H9 (cell line): ENCODE results near the gene SPATA18. TPM values are rescaled to one million over a fixed set of nuclear protein-coding genes. Genes with fewer than 3 reads are reported as not detected.

ENCODE experiments used
- DNase-seq: peaks from one replicate; pipeline ENCODE4 v3.0.0-alpha.2; 2017
- H2AFZ ChIP-seq: one replicate; pipeline ENCODE4 v1.6.1; 2013; ENCODE audit warnings: mild to moderate bottlenecking, low read length, control low read depth, moderate library complexity
- H2AK5ac ChIP-seq: 2 replicates; pipeline ENCODE4 v1.6.1; 2013; ENCODE audit warnings: low read length, control low read depth, mixed read lengths; ENCODE audit not compliant: insufficient read length
- H2BK120ac ChIP-seq: one replicate; pipeline ENCODE4 v1.6.1; 2013; ENCODE audit warnings: low read depth, mild to moderate bottlenecking, low read length, control low read depth, inconsistent platforms; ENCODE audit not compliant: poor library complexity, severe bottlenecking
- H2BK12ac ChIP-seq: 2 replicates; pipeline ENCODE4 v1.6.1; 2013; ENCODE audit warnings: low read length, control low read depth, mixed read lengths, low read depth; ENCODE audit not compliant: insufficient read length
- H2BK15ac ChIP-seq: 2 replicates; pipeline ENCODE4 v1.6.1; 2013; ENCODE audit warnings: low read depth, low read length, control low read depth
- H2BK20ac ChIP-seq: one replicate; pipeline ENCODE4 v1.6.1; 2013; ENCODE audit warnings: low read depth, mild to moderate bottlenecking, low read length, control low read depth, inconsistent platforms; ENCODE audit not compliant: poor library complexity, severe bottlenecking
- H2BK5ac ChIP-seq: 2 replicates; pipeline ENCODE4 v1.6.1; 2013; ENCODE audit warnings: low read length, control low read depth, mixed read lengths; ENCODE audit not compliant: insufficient read length
- H3K14ac ChIP-seq: 2 replicates; pipeline ENCODE4 v1.6.1; 2013; ENCODE audit warnings: low read length, control low read depth; ENCODE audit not compliant: insufficient read depth
- H3K18ac ChIP-seq: 2 replicates; pipeline ENCODE4 v1.6.1; 2013; ENCODE audit warnings: low read depth, mild to moderate bottlenecking, mixed read lengths, low read length, control low read depth; ENCODE audit not compliant: insufficient read length
- H3K23ac ChIP-seq: 2 replicates; pipeline ENCODE4 v1.6.1; 2013; ENCODE audit warnings: low read length, control low read depth, mixed read lengths, low read depth; ENCODE audit not compliant: insufficient read length
- H3K23me2 ChIP-seq: 2 replicates; pipeline ENCODE4 v1.6.1; 2013; ENCODE audit warnings: low read depth, mild to moderate bottlenecking, mixed read lengths, low read length, control low read depth; ENCODE audit not compliant: insufficient read length, poor library complexity, severe bottlenecking
- H3K27ac ChIP-seq: 2 replicates; pipeline ENCODE4 v1.5.1; 2013; ENCODE audit warnings: low read length, control low read depth, mixed read lengths, low read depth; ENCODE audit not compliant: insufficient read length
- H3K27me3 ChIP-seq: 2 replicates; pipeline ENCODE4 v1.6.1; 2013; ENCODE audit warnings: low read length, control low read depth, inconsistent platforms; ENCODE audit not compliant: insufficient read depth
- H3K4ac ChIP-seq: 2 replicates; pipeline ENCODE4 v1.6.1; 2013; ENCODE audit warnings: low read depth, mild to moderate bottlenecking, control low read depth, inconsistent platforms, low read length, moderate library complexity
- H3K4me1 ChIP-seq: 2 replicates; pipeline ENCODE4 v1.6.1; 2013; ENCODE audit warnings: low read length, control low read depth, inconsistent platforms; ENCODE audit not compliant: insufficient read depth
- H3K4me2 ChIP-seq: 2 replicates; pipeline ENCODE4 v1.6.1; 2013; ENCODE audit warnings: low read length, control low read depth, mixed read lengths; ENCODE audit not compliant: insufficient read length, insufficient read depth
- H3K56ac ChIP-seq: 2 replicates; pipeline ENCODE4 v1.6.1; 2013; ENCODE audit warnings: low read depth, mild to moderate bottlenecking, mixed read lengths, low read length, control low read depth; ENCODE audit not compliant: insufficient read length
- H3K79me1 ChIP-seq: 2 replicates; pipeline ENCODE4 v1.6.1; 2013; ENCODE audit warnings: low read depth, mild to moderate bottlenecking, moderate library complexity, low read length, control low read depth, inconsistent platforms; ENCODE audit not compliant: insufficient read depth, poor library complexity, severe bottlenecking
- H3K79me2 ChIP-seq: 2 replicates; pipeline ENCODE4 v1.6.1; 2013; ENCODE audit warnings: low read length, control low read depth, inconsistent platforms; ENCODE audit not compliant: insufficient read depth
- H3K9ac ChIP-seq: 2 replicates; pipeline ENCODE4 v1.6.1; 2013; ENCODE audit warnings: low read length, control low read depth, mixed read lengths; ENCODE audit not compliant: insufficient read length; ENCODE audit errors: extremely low read depth
- H3K9me3 ChIP-seq: one replicate; pipeline ENCODE4 v1.6.1; 2013; ENCODE audit warnings: low read depth, low read length, inconsistent platforms; ENCODE audit not compliant: control insufficient read depth
- H3T11ph ChIP-seq: one replicate; pipeline ENCODE4 v1.6.1; 2013; ENCODE audit warnings: mild to moderate bottlenecking, low read length, control low read depth, inconsistent platforms
- H4K20me1 ChIP-seq: one replicate; pipeline ENCODE4 v1.6.1; 2013; ENCODE audit not compliant: control insufficient read depth, insufficient read length, insufficient read depth
- H4K5ac ChIP-seq: 2 replicates; pipeline ENCODE4 v1.6.1; 2013; ENCODE audit warnings: low read depth, mild to moderate bottlenecking, mixed read lengths, low read length, control low read depth; ENCODE audit not compliant: insufficient read length
- H4K8ac ChIP-seq: replicated peaks from 2 replicates; pipeline ENCODE4 v1.6.1; 2013; ENCODE audit warnings: low read length, control low read depth, mixed read lengths, low read depth; ENCODE audit not compliant: insufficient read length
- H4K91ac ChIP-seq: 2 replicates; pipeline ENCODE4 v1.6.1; 2013; ENCODE audit warnings: low read depth, mild to moderate bottlenecking, moderate library complexity, mixed read lengths, low read length, control low read depth; ENCODE audit not compliant: insufficient read length
- H3K27ac Mint-ChIP-seq, 3 experiments: 2 replicates in 2 of 3; 3 replicates in 1 of 3; pipeline ENCODE4 v1.8.0; 2020 to 2021; ENCODE audit warnings: mixed read lengths in 3 of 3, mild to moderate bottlenecking in 1 of 3, moderate library complexity in 1 of 3
- H3K27me3 Mint-ChIP-seq: 2 replicates; pipeline ENCODE4 v1.8.0; 2021; ENCODE audit warnings: low read depth, mild to moderate bottlenecking, moderate library complexity, mixed read lengths
- H3K36me3 Mint-ChIP-seq, 3 experiments: 2 replicates in 2 of 3; 3 replicates in 1 of 3; pipeline ENCODE4 v1.8.0; 2020 to 2021; ENCODE audit warnings: low read depth in 3 of 3, mixed read lengths in 3 of 3; ENCODE audit not compliant: insufficient read depth in 1 of 3
- H3K4me1 Mint-ChIP-seq, 2 experiments: 2 replicates each; pipeline ENCODE4 v1.8.0; 2020; ENCODE audit warnings: mixed read lengths in 2 of 2
- H3K4me3 Mint-ChIP-seq, 2 experiments: 2 replicates in 1 of 2; 3 replicates in 1 of 2; pipeline ENCODE4 v1.8.0; 2020 to 2021; ENCODE audit warnings: mild to moderate bottlenecking in 2 of 2, mixed read lengths in 2 of 2, moderate library complexity in 1 of 2
- H3K9me3 Mint-ChIP-seq, 2 experiments: 2 replicates in 1 of 2; 3 replicates in 1 of 2; pipeline ENCODE4 v1.8.0; 2020; ENCODE audit warnings: mild to moderate bottlenecking in 2 of 2, mixed read lengths in 2 of 2, moderate library complexity in 1 of 2
- total RNA-seq: library from RNA; stranded (reverse); gene quantifications from 2 replicates; pipeline ENCODE4 v1.2.1, GENCODE V29; 2021
- TF ChIP-seq, protein P1 (sequence below): fragments of 200-600 bp; sonication (generic); conservative IDR thresholded peaks from 3 replicates; pipeline ENCODE4 v1.8.0; 2021; ENCODE audit warnings: antibody characterized with exemption, mild to moderate bottlenecking

Gene SPATA18
- total RNA-seq, 1 experiment from 2014 or later: 3.9 TPM

DNA sequence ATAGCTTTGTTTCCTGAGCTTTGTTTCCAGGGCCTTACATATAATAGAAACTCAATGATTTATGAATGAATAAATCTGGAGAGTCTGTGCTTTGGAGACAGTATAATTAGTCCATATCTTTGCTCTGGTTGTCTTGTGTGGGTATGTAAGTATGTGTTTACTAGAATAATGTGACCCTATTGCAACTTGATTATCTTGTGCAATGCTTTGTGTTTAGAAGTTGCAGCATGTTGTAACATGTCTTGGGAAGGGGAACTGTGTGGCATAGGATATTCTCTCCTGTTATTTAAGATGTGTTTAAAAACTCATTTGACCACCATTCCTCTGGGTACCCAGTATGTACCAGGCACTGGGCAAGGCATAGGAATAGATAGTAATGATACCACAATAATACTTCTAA, 6.1 kb downstream of the SPATA18 start:
- H4K91ac ChIP-seq: no peak overlapping the region
- H3K14ac ChIP-seq: no peak overlapping the region
- no peak overlapping the region for H3K4me3 Mint-ChIP-seq
- no peak overlapping the region for H2BK120ac ChIP-seq
- no peaks in the 10 kb centered on the region for H3K36me3 Mint-ChIP-seq
- no peaks in the 10 kb centered on the region for H3K9me3 Mint-ChIP-seq
- no peak overlapping the region for H2AK5ac ChIP-seq
- H2BK15ac ChIP-seq: no peak overlapping the region
- H3K27ac Mint-ChIP-seq: no peak overlapping the region
- H3K9ac ChIP-seq: no peak overlapping the region
- peaks cover 2% of the 10 kb centered on the region for H3K23me2 ChIP-seq
- H2BK5ac ChIP-seq: no peak overlapping the region
- no peak overlapping the region for H3K4ac ChIP-seq
- no peak overlapping the region for H3K18ac ChIP-seq
- H3K27me3 ChIP-seq: no peaks in the 10 kb centered on the region
- no peak overlapping the region for H3K4me2 ChIP-seq
- no peak overlapping the region for H3K27ac ChIP-seq
- no peak overlapping the region for H4K8ac ChIP-seq
- no peak overlapping the region for H4K5ac ChIP-seq
- H2AFZ ChIP-seq: no peak overlapping the region
- H2BK12ac ChIP-seq: no peak overlapping the region
- H3T11ph ChIP-seq: no peak overlapping the region
- no peaks in the 10 kb centered on the region for H3K4me1 ChIP-seq
- no peaks in the 10 kb centered on the region for H3K79me1 ChIP-seq
- H3K4me1 Mint-ChIP-seq: peaks cover 6 to 17% of the 10 kb centered on the region in 2 experiments
- H4K20me1 ChIP-seq: no peaks in the 10 kb centered on the region
- peaks cover 6% of the 10 kb centered on the region for H3K27me3 Mint-ChIP-seq
- no peak for DNase-seq
- no peaks in the 10 kb centered on the region for H3K9me3 ChIP-seq
- H3K23ac ChIP-seq: no peak overlapping the region
- H3K79me2 ChIP-seq: no peaks in the 10 kb centered on the region
- TF ChIP-seq, protein P1, sequence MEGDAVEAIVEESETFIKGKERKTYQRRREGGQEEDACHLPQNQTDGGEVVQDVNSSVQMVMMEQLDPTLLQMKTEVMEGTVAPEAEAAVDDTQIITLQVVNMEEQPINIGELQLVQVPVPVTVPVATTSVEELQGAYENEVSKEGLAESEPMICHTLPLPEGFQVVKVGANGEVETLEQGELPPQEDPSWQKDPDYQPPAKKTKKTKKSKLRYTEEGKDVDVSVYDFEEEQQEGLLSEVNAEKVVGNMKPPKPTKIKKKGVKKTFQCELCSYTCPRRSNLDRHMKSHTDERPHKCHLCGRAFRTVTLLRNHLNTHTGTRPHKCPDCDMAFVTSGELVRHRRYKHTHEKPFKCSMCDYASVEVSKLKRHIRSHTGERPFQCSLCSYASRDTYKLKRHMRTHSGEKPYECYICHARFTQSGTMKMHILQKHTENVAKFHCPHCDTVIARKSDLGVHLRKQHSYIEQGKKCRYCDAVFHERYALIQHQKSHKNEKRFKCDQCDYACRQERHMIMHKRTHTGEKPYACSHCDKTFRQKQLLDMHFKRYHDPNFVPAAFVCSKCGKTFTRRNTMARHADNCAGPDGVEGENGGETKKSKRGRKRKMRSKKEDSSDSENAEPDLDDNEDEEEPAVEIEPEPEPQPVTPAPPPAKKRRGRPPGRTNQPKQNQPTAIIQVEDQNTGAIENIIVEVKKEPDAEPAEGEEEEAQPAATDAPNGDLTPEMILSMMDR: no peak
- H2BK20ac ChIP-seq: no peak overlapping the region
- no peak overlapping the region for H3K56ac ChIP-seq
